Adrenal gland (tissue), 12 donors: ENCODE data around the gene SETX. TPM values are rescaled to one million over a fixed set of nuclear protein-coding genes. Genes with fewer than 3 reads are reported as not detected.

Experiments used
- DNase-seq, 7 donors: peaks; one replicate each; pipeline ENCODE4 v3.0.0-alpha.2; 2019 to 2020
- H3K27ac ChIP-seq, 5 donors: fragments of 200-600 bp; sonication (generic) in 4 of 5; 1 replicate in 3 of 5; 2 replicates in 2 of 5; pipeline versions ENCODE4 v1.5.1 to v1.8.0; 2016 to 2020; ENCODE audit warnings: mild to moderate bottlenecking in 1 of 5
- H3K27me3 ChIP-seq: fragments of 200-600 bp; 2 replicates; pipeline ENCODE4 v1.8.0; 2021
- H3K36me3 ChIP-seq, 2 donors: fragments of 200-600 bp; replicated peaks in 1 of 2; 1 replicate in 1 of 2; 2 replicates in 1 of 2; pipeline versions ENCODE4 v1.5.1 to v1.8.0; 2018 to 2022
- H3K4me1 ChIP-seq, 2 donors: fragments of 200-600 bp; replicated peaks in 1 of 2; 1 replicate in 1 of 2; 2 replicates in 1 of 2; pipeline versions ENCODE4 v1.5.1 to v1.8.0; 2018 to 2021
- H3K4me3 ChIP-seq, 4 donors: fragments of 200-600 bp; sonication (generic) in 3 of 4; one replicate each; pipeline ENCODE4 v1.5.1; 2016 to 2018
- H3K9me3 ChIP-seq, 3 donors: fragments of 200-600 bp; sonication (generic) in 1 of 3; replicated peaks in 1 of 3; 1 replicate in 2 of 3; 2 replicates in 1 of 3; pipeline versions ENCODE4 v1.5.1 to v1.8.0; 2016 to 2021
- CTCF ChIP-seq, 6 experiments: fragments of 450-650 bp in 4 of 6; fragments of 200-600 bp in 2 of 6; sonication (generic) in 1 of 6; IDR thresholded peaks; 1 replicate in 5 of 6; 2 replicates in 1 of 6; pipeline versions ENCODE4 v1.5.1 to v1.8.0; 2016 to 2021; ENCODE audit warnings: antibody characterized with exemption in 6 of 6, mild to moderate bottlenecking in 2 of 6, moderate library complexity in 1 of 6
- POLR2A ChIP-seq, 2 donors: fragments of 450-650 bp; IDR thresholded peaks; one replicate each; pipeline ENCODE4 v1.6.1; 2017; ENCODE audit warnings: antibody characterized with exemption in 2 of 2, mild to moderate bottlenecking in 2 of 2, moderate library complexity in 1 of 2
- WGBS, 4 donors: extraction: QIAGEN DNeasy Blood & Tissue Kit in 2 of 4; methylation state at CpG; one replicate each; pipeline versions ENCODE4 v1.1.5 to v1.1.7; 2013 to 2017; 5-methylcytosine and 5-hydroxymethylcytosine counted together
- intact Hi-C, 2 donors: fragments of 100-400 bp; cut with DNase I; formaldehyde crosslinking; loops; one replicate each; pipeline versions ENCODE4 v1.14.1 to v1.15.0; 2022 to 2023
- polyA plus RNA-seq, 3 donors: library from polyadenylated mRNA; stranded (reverse); fragments of 200-250 nt in 2 of 3; fragments of 350-450 nt in 1 of 3; fragmentation: Illumina TruSeq in 1 of 3; extraction: RNeasy Lipid Tissue Mini Kit (QIAGEN cat#74804) in 1 of 3; gene quantifications; one replicate each; pipeline ENCODE4 v1.2.3, GENCODE V29; 2013 to 2014
- total RNA-seq, 9 donors: library from RNA; depleted of rRNA in 4 of 9; stranded (reverse); fragments of >200 nt in 4 of 9; fragments of 120-200 nt in 1 of 9; fragmentation: NEBNext Ultra II Directional in 1 of 9; extraction: Animal tissue kit (Norgen Biotek cat#: 25700) in 1 of 9; gene quantifications; one replicate each; pipeline versions ENCODE4 v1.1.0 to v1.2.4, GENCODE V29; 2013 to 2023
- donor health status: healthy with polysubstance abuse.
- donor health status: Bipolar disorder and iron deficiency.
- donor health status: DM: yes; HTN: yes; CAD: no.
- donor health status: DM: no; HTN: no; CAD: no.
- donor health status: DM: no; HTN: no; CAD: no.
- donor health status: DM: yes; HTN: yes; CAD: no.

The SETX gene
- total and polyA plus RNA-seq, 12 donors = 20.3 to 71.7 (median 42.6) TPM

- no peaks in the 10 kb centered on the region for H3K9me3 ChIP-seq
- H3K27ac ChIP-seq = no peak overlapping the region
- no peak for TF ChIP-seq POLR2A (IDR thresholded peaks at IDR 0.05)
- TF ChIP-seq CTCF (IDR thresholded peaks at IDR 0.05) = no peak
- H3K36me3 ChIP-seq = no peaks in the 10 kb centered on the region
- no peaks in the 10 kb centered on the region for H3K27me3 ChIP-seq
- intact Hi-C loops = no loop called here
- H3K4me1 ChIP-seq = no peaks in the 10 kb centered on the region
- H3K4me3 ChIP-seq = no peak overlapping the region
- 78 to 83% (median 80%) methylated on average over 4 of the region's 4 CpGs for WGBS, 4 donors
- DNase-seq = no peak
Measured at GRCh38 chr9:132366481-132366880, 11.7 kb upstream of the SETX start.

- intact Hi-C loops = no loop called here
- no peak for DNase-seq
- 63 to 70% (median 66%) methylated on average over 3 of the region's 3 CpGs for WGBS, 4 donors
Measured at GRCh38 chr9:132365986-132366385, 11.2 kb upstream of the SETX start.

GRCh38 chr9:132364068-132364467 is 9.3 kb upstream of the SETX start:
- no peaks in the 10 kb centered on the region for H3K4me1 ChIP-seq
- H3K27ac ChIP-seq = no peak overlapping the region
- intact Hi-C loops = no loop called here
- 86 to 92% (median 89%) methylated on average over 9 of the region's 9 CpGs for WGBS, 4 donors
- H3K36me3 ChIP-seq = no peaks in the 10 kb centered on the region
- no peaks in the 10 kb centered on the region for H3K9me3 ChIP-seq
- no peak overlapping the region for H3K4me3 ChIP-seq
- TF ChIP-seq CTCF (IDR thresholded peaks at IDR 0.05) = no peak
- TF ChIP-seq POLR2A (IDR thresholded peaks at IDR 0.05) = no peak
- no peak for DNase-seq
- H3K27me3 ChIP-seq = no peaks in the 10 kb centered on the region

More at GRCh38 chr9:132365986-132366385, 11.2 kb upstream of the SETX start:
- Histone ChIP-seq H3K27ac (no peak overlapping the region), H3K27me3 (no peaks in the 10 kb centered on the region), H3K9me3 (no peaks in the 10 kb centered on the region), H3K4me3 (no peak overlapping the region), H3K36me3 (no peaks in the 10 kb centered on the region), H3K4me1 (no peaks in the 10 kb centered on the region)
- no peak for TF ChIP-seq CTCF (IDR thresholded peaks at IDR 0.05)
- TF ChIP-seq POLR2A (IDR thresholded peaks at IDR 0.05) = no peak

- Histone ChIP-seq H3K9me3 (no peaks in the 10 kb centered on the region), H3K27me3 (no peaks in the 10 kb centered on the region), H3K4me3 (no peak overlapping the region), H3K4me1 (peaks cover 11 to 12% of the 10 kb centered on the region in 2 donors), H3K36me3 (peaks cover 0 to 6% of the 10 kb centered on the region in 2 donors), H3K27ac (no peak overlapping the region)
- TF ChIP-seq POLR2A (IDR thresholded peaks at IDR 0.05) (no peak), CTCF (IDR thresholded peaks at IDR 0.05) (no peak)
- DNase-seq = no peak
- intact Hi-C loops = no loop called here
- WGBS, 4 donors = 89 to 93% (median 91%) methylated on average over 7 of the region's 7 CpGs
Measured at GRCh38 chr9:132357764-132358163, 3.0 kb upstream of the SETX start.
